ENCODE results near the gene HIVEP3.
A peak's percentile ranks its signal among the peaks of the same experiment; 100 is the strongest.
"Not testable (repeated sequence)": the region's sequence is repeated elsewhere in the genome, so short reads cannot be mapped to it uniquely, and the experiment has no call there.

The HIVEP3 gene

GRCh38 chr1:41704196-41704595 lies 214.5 kb downstream of the HIVEP3 start:
- DNase-seq = no peak

- no peak for DNase-seq
Measured at GRCh38 chr1:41702771-41703170, 216.0 kb downstream of the HIVEP3 start.

- DNase-seq = no peak
Measured at GRCh38 chr1:41700986-41701535, 217.7 kb downstream of the HIVEP3 start.

GRCh38 chr1:41700581-41700980 lies 218.1 kb downstream of the HIVEP3 start:
- DNase-seq = no peak

- no peak for DNase-seq
Measured at GRCh38 chr1:41699861-41700248, 218.9 kb downstream of the HIVEP3 start.

- no peak for DNase-seq
Measured at GRCh38 chr1:41698916-41699860, 219.5 kb downstream of the HIVEP3 start.

DNA sequence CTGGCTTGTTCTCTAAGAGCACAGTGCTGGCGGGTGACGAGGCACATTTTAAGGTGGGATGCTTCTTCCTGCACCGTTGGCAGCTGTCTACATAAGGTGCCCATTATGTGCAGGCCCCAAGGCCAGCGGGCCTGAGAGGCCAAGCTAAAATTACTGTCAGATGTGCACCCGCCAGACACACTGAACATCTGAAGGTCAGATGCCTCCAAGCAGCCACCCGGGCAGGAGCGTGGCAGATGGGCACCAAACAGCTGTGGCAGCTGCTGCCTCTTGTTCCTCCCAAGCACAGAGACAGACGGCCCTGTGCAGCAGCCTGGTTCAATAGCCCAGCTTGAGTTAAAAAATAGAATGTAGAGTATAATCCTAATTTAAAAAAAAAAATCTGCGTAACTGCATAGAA lies 222.3 kb downstream of the HIVEP3 start:
- DNase-seq = peak; percentile 64

DNA sequence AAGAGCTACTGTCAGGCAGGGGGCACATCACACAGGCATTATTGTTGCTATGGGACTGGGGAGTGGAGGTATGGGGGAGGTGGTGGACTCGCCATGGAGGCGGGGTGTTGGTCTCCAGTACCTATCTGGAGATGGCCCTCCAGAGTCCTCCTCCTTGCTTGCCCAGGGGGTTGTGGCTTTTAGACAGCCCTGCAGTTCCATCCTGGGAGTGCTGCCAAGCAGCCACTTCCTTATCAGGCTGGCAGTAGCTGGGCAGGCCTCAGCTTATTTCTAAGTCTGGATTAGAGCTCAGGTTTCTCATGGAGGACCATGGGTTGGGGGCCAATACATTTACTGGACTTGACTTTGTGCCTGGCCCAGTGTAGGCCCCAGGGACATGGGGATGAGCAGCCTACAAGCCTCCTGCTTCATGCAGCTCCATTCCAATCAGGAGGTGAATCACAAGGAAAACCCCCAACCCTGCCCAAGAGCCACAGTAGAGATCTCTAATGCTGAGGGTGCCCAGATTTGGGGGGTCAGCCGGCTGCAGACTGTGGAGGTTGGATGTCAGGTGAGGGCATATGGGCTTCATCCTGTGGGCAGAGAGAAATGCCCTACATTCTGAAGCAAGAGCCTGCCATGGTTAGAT lies 223.5 kb downstream of the HIVEP3 start:
- no peak for DNase-seq

GRCh38 chr1:41691966-41692365 lies 226.8 kb downstream of the HIVEP3 start:
- DNase-seq = not testable (repeated sequence)

- no peak for DNase-seq
Measured at GRCh38 chr1:41691424-41691823, 227.3 kb downstream of the HIVEP3 start.

DNA sequence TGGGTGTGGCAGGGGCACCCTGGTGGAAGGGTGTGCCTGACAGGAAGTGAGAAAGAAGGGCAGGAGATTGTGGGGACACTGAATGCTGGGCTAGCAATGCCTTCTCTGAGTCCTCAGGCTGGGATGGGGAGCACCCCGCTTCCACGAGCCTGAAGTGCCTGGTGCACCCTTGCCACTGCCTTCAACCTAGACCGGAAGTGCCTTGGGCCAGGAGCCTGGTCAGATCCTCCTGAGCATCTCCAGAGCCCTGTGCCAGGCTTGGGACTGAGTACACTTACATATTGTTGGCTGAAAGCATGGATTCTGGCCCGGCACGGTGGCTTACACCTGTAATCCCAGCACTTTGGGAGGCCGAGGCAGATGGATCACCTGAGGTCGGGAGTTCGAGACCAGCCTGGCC lies 228.4 kb downstream of the HIVEP3 start:
- no peak for DNase-seq

GRCh38 chr1:41689558-41689981 lies 229.2 kb downstream of the HIVEP3 start:
- DNase-seq = no peak

DNA sequence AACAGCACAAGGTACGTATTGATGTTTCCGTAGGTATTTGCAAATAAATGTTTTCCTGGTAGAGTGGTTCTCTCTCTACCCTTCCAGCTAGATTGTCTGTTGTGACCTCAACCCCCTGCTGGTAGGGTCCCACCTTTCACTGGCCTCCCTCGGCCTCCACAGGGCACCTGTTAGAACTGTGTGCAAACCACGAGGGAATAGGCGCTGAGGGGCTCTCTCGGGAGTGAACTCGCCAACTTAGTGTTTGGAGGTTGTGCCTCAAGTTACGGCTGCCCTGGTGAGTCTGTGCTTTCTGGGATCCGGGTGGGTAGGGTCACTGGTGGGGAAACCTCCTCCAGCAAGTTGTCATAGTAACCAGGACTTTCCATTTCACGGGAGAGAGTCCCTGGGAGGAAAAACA lies 229.6 kb downstream of the HIVEP3 start:
- DNase-seq = no peak

DNA sequence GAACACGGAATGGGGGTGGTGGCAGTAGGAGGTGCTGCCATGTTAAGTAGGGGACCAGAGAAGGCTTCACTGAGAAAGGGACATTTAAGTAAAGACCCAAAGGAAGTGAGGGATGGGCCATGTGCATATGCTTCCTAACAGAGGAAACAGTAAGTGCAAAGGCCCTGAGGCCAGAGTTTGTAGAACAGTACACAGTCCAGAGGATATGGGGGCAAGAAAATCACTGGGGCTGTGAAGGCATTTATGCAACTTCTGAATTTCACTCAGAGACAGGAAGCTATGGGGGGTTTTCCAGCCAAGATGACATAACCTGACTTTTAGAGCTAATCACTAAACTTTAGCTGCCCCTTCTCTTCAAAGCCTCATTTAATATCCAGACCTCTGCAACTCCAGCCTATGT lies 231.7 kb downstream of the HIVEP3 start:
- DNase-seq = no peak

DNA sequence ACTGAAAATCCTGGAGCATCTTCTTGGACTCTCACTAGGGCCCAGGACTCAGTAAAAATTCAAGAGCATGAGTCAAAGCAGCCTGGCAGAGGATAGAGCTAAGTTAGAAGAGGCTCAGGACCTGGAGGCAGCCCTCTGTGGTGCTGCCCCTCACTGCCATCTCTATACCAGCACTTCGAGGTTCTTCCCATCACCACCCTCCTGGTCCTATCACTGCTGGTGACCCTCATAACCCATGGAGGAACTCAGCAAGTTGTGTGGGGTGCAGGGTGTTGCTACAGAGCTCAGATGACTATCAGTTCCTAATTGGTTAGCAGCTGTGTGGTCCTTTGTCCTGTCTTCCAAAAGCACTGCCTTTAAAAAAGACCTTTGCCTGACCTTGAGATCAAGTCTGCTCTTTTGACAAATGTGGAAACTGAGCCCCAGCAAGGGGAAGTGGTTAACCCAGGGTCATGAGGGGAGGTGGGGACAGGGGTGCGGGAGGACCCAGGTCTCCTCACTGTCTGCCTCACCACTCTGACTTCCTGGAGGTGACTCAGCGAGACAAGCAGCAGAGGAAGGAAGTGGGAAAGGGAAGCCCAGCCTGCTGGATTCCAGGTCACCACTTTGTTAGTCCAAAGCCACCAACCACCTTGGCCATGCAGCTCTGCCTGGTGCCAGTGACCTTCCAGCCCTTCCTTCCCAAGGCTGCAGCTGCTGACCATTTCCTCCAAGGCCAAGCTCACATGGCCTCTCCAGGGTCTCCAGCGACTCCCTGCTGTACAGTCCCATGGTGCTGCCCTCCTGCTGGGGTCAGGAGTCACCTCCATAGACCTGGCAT lies 234.8 kb downstream of the HIVEP3 start:
- DNase-seq = no peak

DNA sequence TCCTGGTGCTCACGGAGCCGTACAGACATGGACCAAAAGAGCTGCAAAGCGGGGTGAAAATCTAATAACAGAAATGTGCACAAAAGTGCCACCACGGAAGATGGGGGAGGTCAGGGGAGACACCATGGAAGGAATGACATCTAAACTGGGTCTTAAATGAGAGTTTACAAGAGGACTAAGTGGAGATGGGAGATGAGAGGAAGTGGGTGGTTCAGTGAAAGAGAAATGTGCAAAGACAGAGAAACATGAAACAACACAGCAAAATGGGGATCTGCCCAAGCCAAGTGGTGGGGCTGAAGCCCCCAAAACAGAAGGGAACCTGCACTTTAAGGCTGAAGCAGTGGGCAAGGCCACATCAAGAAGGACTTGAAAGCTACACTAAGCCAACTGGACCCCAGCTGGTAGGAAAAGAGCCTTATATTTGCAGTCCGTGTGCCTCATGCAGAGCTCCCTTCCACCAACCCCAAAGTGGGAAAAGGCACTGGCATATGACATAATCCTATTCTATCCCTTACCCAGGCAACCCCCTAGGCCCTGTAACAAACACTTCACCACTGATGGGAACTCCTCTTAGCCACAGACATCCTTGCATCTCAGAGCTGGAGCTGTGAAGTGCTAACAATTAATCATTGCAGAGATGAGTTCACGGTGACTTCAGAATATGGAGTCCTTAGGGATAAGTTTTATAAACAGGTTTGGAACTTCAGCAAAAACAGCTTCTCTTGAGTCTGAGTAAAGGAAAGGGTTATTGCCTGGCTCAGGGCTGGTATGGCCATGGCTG lies 235.7 kb downstream of the HIVEP3 start:
- DNase-seq = no peak

DNA sequence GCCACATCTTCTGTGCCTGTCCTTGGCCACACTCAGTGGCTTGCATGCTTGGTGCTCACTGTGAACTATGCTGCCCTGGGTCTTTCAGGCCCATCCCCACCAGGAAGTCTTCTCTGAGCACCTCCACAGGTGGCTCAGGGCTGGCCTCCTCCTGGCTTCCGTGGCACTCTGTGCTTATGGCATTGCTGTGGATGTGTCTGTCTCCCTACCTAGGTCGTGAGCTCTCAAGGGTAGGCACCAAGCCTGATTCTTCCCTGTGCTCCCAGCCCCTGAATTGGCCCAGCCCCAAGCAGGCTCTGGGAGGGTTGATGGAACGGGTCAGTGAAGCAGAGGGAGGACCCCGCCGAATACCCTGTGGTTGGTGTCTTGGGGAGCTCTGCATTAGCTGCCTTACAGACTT lies 236.6 kb downstream of the HIVEP3 start:
- no peak for DNase-seq

GRCh38 chr1:41681331-41682098 lies 237.2 kb downstream of the HIVEP3 start:
- no peak for DNase-seq

- no peak for DNase-seq
Measured at GRCh38 chr1:41679994-41680393, 238.7 kb downstream of the HIVEP3 start.

DNA sequence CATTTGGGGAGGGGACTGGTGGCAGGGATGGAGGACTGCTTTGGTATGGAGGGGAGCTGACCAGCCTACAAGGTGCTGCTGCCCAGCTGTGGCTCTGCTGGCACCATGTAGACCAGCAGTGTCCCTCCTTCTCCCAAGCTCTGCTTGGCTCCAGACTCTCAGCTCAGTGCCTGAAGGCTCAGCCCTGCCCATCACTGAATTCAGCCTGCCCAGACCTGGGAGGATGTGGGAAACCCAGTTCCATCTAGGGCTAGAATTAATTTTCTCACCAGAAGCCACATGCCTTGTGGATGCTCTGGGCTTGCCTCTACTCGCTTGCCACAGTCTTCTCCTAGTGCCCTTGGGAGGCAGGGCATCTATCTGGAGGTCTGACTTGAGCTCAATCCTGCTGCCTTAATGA lies 239.2 kb downstream of the HIVEP3 start:
- DNase-seq = no peak

GRCh38 chr1:41678111-41678878 lies 240.4 kb downstream of the HIVEP3 start:
- DNase-seq = no peak

Data from NCI-H524 treated with DMSO at 0.1 percent for 48 hours (cell line).